ENCODE results near the gene DPF3. TPM values are rescaled to one million over a fixed set of nuclear protein-coding genes. Genes with fewer than 3 reads are reported as not detected.

Gene DPF3
- total and polyA plus RNA-seq, 9 of the 15 experiments (the other 6 are each of a cell fraction or from before 2014, with no cell fraction given): 0.21 to 4.9 (median 1.2) TPM

- H3K27ac ChIP-seq (ENCODE audit: extremely low read depth, low read depth, low read length): no peak overlapping the region
- H3K9me3 ChIP-seq (replicated peaks; ENCODE audit: control insufficient read depth, insufficient read depth, low read depth, low read length): no peaks in the 10 kb centered on the region
- no peak overlapping the region for H3K4me2 ChIP-seq (ENCODE audit: insufficient read depth, low read length)
- H3K79me2 ChIP-seq (ENCODE audit: control insufficient read depth, insufficient read depth, low read length): no peaks in the 10 kb centered on the region
- FAIRE-seq (no peak), DNase-seq (ENCODE audit: extremely low read depth in 1 of 4, low spot score in 3 of 4) (no peak), ATAC-seq (no peak)
- intact Hi-C loops (cut with micrococcal nuclease): no loop called here
- H3K4me3 ChIP-seq: no peak overlapping the region
- H3K9me1 ChIP-seq (ENCODE audit: control insufficient read depth, insufficient read depth, low read length): no peaks in the 10 kb centered on the region
- H3K9ac ChIP-seq (ENCODE audit: insufficient read depth in 1 of 2, low read depth in 2 of 2, low read length in 2 of 2): no peak overlapping the region
- no peaks in the 10 kb centered on the region for H4K20me1 ChIP-seq (replicated peaks; ENCODE audit: control insufficient read depth, insufficient read depth, low read length)
- TF ChIP-seq CEBPG (CRISPR knock-in tag; IDR thresholded peaks at IDR 0.05) (no peak), CEBPG (tag; conservative IDR thresholded peaks at IDR 0.05 in 1 of 2, IDR thresholded peaks at IDR 0.05 in 1 of 2) (peak in 1 of 2 experiments; percentile 65; a peak in 2 of 4 replicates), MTA3 (IDR thresholded peaks at IDR 0.05; ENCODE audit: borderline replicate concordance) (no peak)
- WGBS (ENCODE audit: insufficient coverage, low coverage, missing lambda C conversion rate): 0% methylated on average over 1 of the region's 1 CpG
- H3K27me3 ChIP-seq (ENCODE audit: control insufficient read depth in 2 of 2, insufficient read depth in 2 of 2, low read length in 2 of 2): no peaks in the 10 kb centered on the region; a peak in 1 of 5 replicates
- CTCF ChIA-PET (ENCODE audit: low intra/inter-chr PET ratio): no interaction called here
- POLR2A ChIA-PET: interaction anchor here (0.6 kb wide), 1 partner anchor 486 kb away, joined by 3 read pairs; no protein-coding TSS in a partner anchor
- H2AFZ ChIP-seq (ENCODE audit: low read depth, low read length): no peak overlapping the region
- H3K4me1 ChIP-seq (replicated peaks in 1 of 2; ENCODE audit: control insufficient read depth in 2 of 2, insufficient read depth in 2 of 2, low read length in 2 of 2): no peaks in the 10 kb centered on the region
- in situ Hi-C loops (cut with MboI): no loop called here
- no peaks in the 10 kb centered on the region for H3K36me3 ChIP-seq (ENCODE audit: control insufficient read depth, insufficient read depth, low read length)
- no TSS peak for BruUV-seq (replicated peaks)
Measured at GRCh38 chr14:72576258-72576657, 317.6 kb downstream of the DPF3 start.

- POLR2A ChIA-PET: interaction anchor here (0.7 kb wide), 1 partner anchor 14 kb away, joined by 3 read pairs; no protein-coding TSS in a partner anchor
- no peak for ATAC-seq
- TF ChIP-seq CUX1 (CRISPR knock-in tag; IDR thresholded peaks at IDR 0.05) (no peak), MYNN (IDR thresholded peaks at IDR 0.05) (no peak), MYNN (CRISPR knock-in tag; IDR thresholded peaks at IDR 0.05) (no peak), ZNF133 (CRISPR knock-in tag; IDR thresholded peaks at IDR 0.05) (no peak), TSC22D4 (tag; IDR thresholded peaks at IDR 0.05) (no peak), ZNF511 (CRISPR knock-in tag; IDR thresholded peaks at IDR 0.05) (no peak), ZNF23 (CRISPR knock-in tag; IDR thresholded peaks at IDR 0.05) (no peak), CC2D1A (IDR thresholded peaks at IDR 0.05) (no peak), ZNF445 (CRISPR knock-in tag; IDR thresholded peaks at IDR 0.05; ENCODE audit: low read depth) (no peak)
Measured at GRCh38 chr14:72574715-72575114, 319.2 kb downstream of the DPF3 start.

More at GRCh38 chr14:72574715-72575114, 319.2 kb downstream of the DPF3 start:
- no TSS peak for BruUV-seq (replicated peaks)
- CTCF ChIA-PET (ENCODE audit: low intra/inter-chr PET ratio): no interaction called here
- Histone ChIP-seq H3K9me3 (replicated peaks; ENCODE audit: control insufficient read depth, insufficient read depth, low read depth, low read length) (no peaks in the 10 kb centered on the region), H3K9me1 (ENCODE audit: control insufficient read depth, insufficient read depth, low read length) (no peaks in the 10 kb centered on the region), H3K27me3 (ENCODE audit: control insufficient read depth in 2 of 2, insufficient read depth in 2 of 2, low read length in 2 of 2) (no peaks in the 10 kb centered on the region; a peak in 1 of 5 replicates), H4K20me1 (replicated peaks; ENCODE audit: control insufficient read depth, insufficient read depth, low read length) (no peaks in the 10 kb centered on the region), H3K9ac (ENCODE audit: insufficient read depth in 1 of 2, low read depth in 2 of 2, low read length in 2 of 2) (no peak overlapping the region), H2AFZ (ENCODE audit: low read depth, low read length) (no peak overlapping the region), H3K4me1 (replicated peaks in 1 of 2; ENCODE audit: control insufficient read depth in 2 of 2, insufficient read depth in 2 of 2, low read length in 2 of 2) (no peaks in the 10 kb centered on the region), H3K4me2 (ENCODE audit: insufficient read depth, low read length) (no peak overlapping the region), H3K4me3 (no peak overlapping the region), H3K79me2 (ENCODE audit: control insufficient read depth, insufficient read depth, low read length) (no peaks in the 10 kb centered on the region), H3K27ac (ENCODE audit: extremely low read depth, low read depth, low read length) (no peak overlapping the region), H3K36me3 (ENCODE audit: control insufficient read depth, insufficient read depth, low read length) (no peaks in the 10 kb centered on the region)
- no peak for FAIRE-seq
- in situ Hi-C loops (cut with MboI) (no loop called here), intact Hi-C loops (cut with micrococcal nuclease) (no loop called here)
- 0% methylated on average over 1 of the region's 1 CpG for WGBS (ENCODE audit: insufficient coverage, low coverage, missing lambda C conversion rate)
- no peak for DNase-seq (ENCODE audit: extremely low read depth in 1 of 4, low spot score in 3 of 4)

Measured in K562 (cell line).